Adrenal gland (tissue), 12 donors: ENCODE data around the gene RAI14. TPM values are rescaled to one million over a fixed set of nuclear protein-coding genes. Genes with fewer than 3 reads are reported as not detected.
A peak's percentile ranks its signal among the peaks of the same experiment; 100 is the strongest.

ENCODE experiments used
- DNase-seq, 7 donors: peaks; one replicate each; pipeline ENCODE4 v3.0.0-alpha.2; 2019 to 2020
- H3K27ac ChIP-seq, 5 donors: fragments of 200-600 bp; sonication (generic) in 4 of 5; 1 replicate in 3 of 5; 2 replicates in 2 of 5; pipeline versions ENCODE4 v1.5.1 to v1.8.0; 2016 to 2020; ENCODE audit warnings: mild to moderate bottlenecking in 1 of 5
- H3K27me3 ChIP-seq: fragments of 200-600 bp; 2 replicates; pipeline ENCODE4 v1.8.0; 2021
- H3K36me3 ChIP-seq, 2 donors: fragments of 200-600 bp; replicated peaks in 1 of 2; 1 replicate in 1 of 2; 2 replicates in 1 of 2; pipeline versions ENCODE4 v1.5.1 to v1.8.0; 2018 to 2022
- H3K4me1 ChIP-seq, 2 donors: fragments of 200-600 bp; replicated peaks in 1 of 2; 1 replicate in 1 of 2; 2 replicates in 1 of 2; pipeline versions ENCODE4 v1.5.1 to v1.8.0; 2018 to 2021
- H3K4me3 ChIP-seq, 4 donors: fragments of 200-600 bp; sonication (generic) in 3 of 4; one replicate each; pipeline ENCODE4 v1.5.1; 2016 to 2018
- H3K9me3 ChIP-seq, 3 donors: fragments of 200-600 bp; sonication (generic) in 1 of 3; replicated peaks in 1 of 3; 1 replicate in 2 of 3; 2 replicates in 1 of 3; pipeline versions ENCODE4 v1.5.1 to v1.8.0; 2016 to 2021
- CTCF ChIP-seq, 6 experiments: fragments of 450-650 bp in 4 of 6; fragments of 200-600 bp in 2 of 6; sonication (generic) in 1 of 6; IDR thresholded peaks; 1 replicate in 5 of 6; 2 replicates in 1 of 6; pipeline versions ENCODE4 v1.5.1 to v1.8.0; 2016 to 2021; ENCODE audit warnings: antibody characterized with exemption in 6 of 6, mild to moderate bottlenecking in 2 of 6, moderate library complexity in 1 of 6
- POLR2A ChIP-seq, 2 donors: fragments of 450-650 bp; IDR thresholded peaks; one replicate each; pipeline ENCODE4 v1.6.1; 2017; ENCODE audit warnings: antibody characterized with exemption in 2 of 2, mild to moderate bottlenecking in 2 of 2, moderate library complexity in 1 of 2
- WGBS, 4 donors: extraction: QIAGEN DNeasy Blood & Tissue Kit in 2 of 4; methylation state at CpG; one replicate each; pipeline versions ENCODE4 v1.1.5 to v1.1.7; 2013 to 2017; 5-methylcytosine and 5-hydroxymethylcytosine counted together
- intact Hi-C, 2 donors: fragments of 100-400 bp; cut with DNase I; formaldehyde crosslinking; loops; one replicate each; pipeline versions ENCODE4 v1.14.1 to v1.15.0; 2022 to 2023
- polyA plus RNA-seq, 3 donors: library from polyadenylated mRNA; stranded (reverse); fragments of 200-250 nt in 2 of 3; fragments of 350-450 nt in 1 of 3; fragmentation: Illumina TruSeq in 1 of 3; extraction: RNeasy Lipid Tissue Mini Kit (QIAGEN cat#74804) in 1 of 3; gene quantifications; one replicate each; pipeline ENCODE4 v1.2.3, GENCODE V29; 2013 to 2014
- total RNA-seq, 9 donors: library from RNA; depleted of rRNA in 4 of 9; stranded (reverse); fragments of >200 nt in 4 of 9; fragments of 120-200 nt in 1 of 9; fragmentation: NEBNext Ultra II Directional in 1 of 9; extraction: Animal tissue kit (Norgen Biotek cat#: 25700) in 1 of 9; gene quantifications; one replicate each; pipeline versions ENCODE4 v1.1.0 to v1.2.4, GENCODE V29; 2013 to 2023
- donor health status: healthy with polysubstance abuse.
- donor health status: Bipolar disorder and iron deficiency.
- donor health status: DM: yes; HTN: yes; CAD: no.
- donor health status: DM: no; HTN: no; CAD: no.
- donor health status: DM: no; HTN: no; CAD: no.
- donor health status: DM: yes; HTN: yes; CAD: no.

RAI14 gene
- total and polyA plus RNA-seq, 12 donors: 9.1 to 158 (median 28.5) TPM

GRCh38 chr5:34709861-34710673, 53.9 kb downstream of the RAI14 start:
- H3K27me3 ChIP-seq: no peaks in the 10 kb centered on the region
- peak overlapping the region in 1 of 5 donors; percentile 77 for H3K27ac ChIP-seq
- peaks cover 12 to 35% of the 10 kb centered on the region in 2 donors for H3K4me1 ChIP-seq
- no peak overlapping the region for H3K4me3 ChIP-seq
- intact Hi-C loops: no loop called here
- no peak for TF ChIP-seq CTCF (IDR thresholded peaks at IDR 0.05)
- no peak for TF ChIP-seq POLR2A (IDR thresholded peaks at IDR 0.05)
- DNase-seq: peak in 2 of 7 donors; percentile 14 to 27
- no peaks in the 10 kb centered on the region for H3K9me3 ChIP-seq
- no peaks in the 10 kb centered on the region for H3K36me3 ChIP-seq
- 51 to 66% (median 54%) methylated on average over 6 of the region's 6 CpGs for WGBS, 4 donors

- no peak for TF ChIP-seq CTCF (IDR thresholded peaks at IDR 0.05)
- TF ChIP-seq POLR2A (IDR thresholded peaks at IDR 0.05): no peak
- Histone ChIP-seq H3K9me3 (no peaks in the 10 kb centered on the region), H3K4me1 (peaks cover 3 to 14% of the 10 kb centered on the region in 2 donors), H3K36me3 (no peaks in the 10 kb centered on the region), H3K4me3 (no peak overlapping the region), H3K27ac (no peak overlapping the region), H3K27me3 (no peaks in the 10 kb centered on the region)
- 94 to 97% (median 94%) methylated on average over 4 of the region's 4 CpGs for WGBS, 4 donors
- intact Hi-C loops: no loop called here
- no peak for DNase-seq
Observed at GRCh38 chr5:34712565-34712964, 56.4 kb downstream of the RAI14 start.

- 60 to 83% (median 66%) methylated on average over 1 of the region's 1 CpG for WGBS, 4 donors
- Histone ChIP-seq H3K9me3 (no peaks in the 10 kb centered on the region), H3K4me3 (no peak overlapping the region), H3K36me3 (no peaks in the 10 kb centered on the region), H3K4me1 (no peaks in the 10 kb centered on the region), H3K27ac (no peak overlapping the region), H3K27me3 (no peaks in the 10 kb centered on the region)
- intact Hi-C loops: no loop called here
- no peak for TF ChIP-seq POLR2A (IDR thresholded peaks at IDR 0.05)
- no peak for TF ChIP-seq CTCF (IDR thresholded peaks at IDR 0.05)
- DNase-seq: no peak
Observed at GRCh38 chr5:34715711-34716110, 59.6 kb downstream of the RAI14 start.

GRCh38 chr5:34716986-34717385, 60.9 kb downstream of the RAI14 start:
- intact Hi-C loops: no loop called here
- WGBS, 4 donors: 73 to 94% (median 83%) methylated on average over 2 of the region's 2 CpGs
- H3K27me3 ChIP-seq: no peaks in the 10 kb centered on the region
- H3K27ac ChIP-seq: peak overlapping the region in 1 of 5 donors; percentile 63
- TF ChIP-seq POLR2A (IDR thresholded peaks at IDR 0.05): no peak
- no peak for TF ChIP-seq CTCF (IDR thresholded peaks at IDR 0.05)
- no peaks in the 10 kb centered on the region for H3K4me1 ChIP-seq
- no peaks in the 10 kb centered on the region for H3K36me3 ChIP-seq
- H3K4me3 ChIP-seq: no peak overlapping the region
- H3K9me3 ChIP-seq: no peaks in the 10 kb centered on the region
- no peak for DNase-seq
